Measurements from ENCODE around the gene FZD7. TPM values are rescaled to one million over a fixed set of nuclear protein-coding genes. Genes with fewer than 3 reads are reported as not detected.

The FZD7 gene
- total and polyA plus RNA-seq, 4 donors = 3.9 to 31.7 (median 8.3) TPM

GRCh38 chr2:202054679-202055078 is 21.0 kb downstream of the FZD7 start:
- Histone ChIP-seq H3K4me1 (ENCODE audit: control insufficient read depth in 5 of 5, insufficient read depth in 5 of 5, low read length in 5 of 5) (peaks cover 0 to 10% (median 0%) of the 10 kb centered on the region in 5 donors), H3K9ac (ENCODE audit: insufficient read depth in 1 of 2, low read length in 2 of 2) (no peak overlapping the region), H3K9me3 (ENCODE audit: control insufficient read depth in 4 of 4, insufficient read depth in 3 of 4, low read length in 3 of 4) (no peaks in the 10 kb centered on the region), H3K27ac (ENCODE audit: low read depth in 1 of 2, low read length in 1 of 2) (no peak overlapping the region), H3K27me3 (ENCODE audit: control insufficient read depth in 3 of 3, insufficient read depth in 3 of 3, low read length in 2 of 3) (no peaks in the 10 kb centered on the region), H3K36me3 (ENCODE audit: control insufficient read depth in 4 of 4, insufficient read depth in 4 of 4, low read length in 4 of 4) (no peaks in the 10 kb centered on the region), H3K4me3 (no peak overlapping the region)
- no peak for TF ChIP-seq CTCF (IDR thresholded peaks at IDR 0.05; ENCODE audit: control extremely low read depth, extremely low read depth)
- DNase-seq = no peak
- WGBS, 2 donors = 64 to 78% methylated on average over 3 of the region's 3 CpGs
- ATAC-seq (ENCODE audit: insufficient read depth, low FRiP score) = no peak

- DNase-seq (peak in 2 of 3 donors; percentile 37 to 42), ATAC-seq (ENCODE audit: insufficient read depth, low FRiP score) (no peak)
- WGBS, 2 donors = 25 to 28% methylated on average over 2 of the region's 2 CpGs
- Histone ChIP-seq H3K4me3 (no peak overlapping the region), H3K4me1 (ENCODE audit: control insufficient read depth in 5 of 5, insufficient read depth in 5 of 5, low read length in 5 of 5) (peaks cover 0 to 7% (median 0%) of the 10 kb centered on the region in 5 donors), H3K36me3 (ENCODE audit: control insufficient read depth in 4 of 4, insufficient read depth in 4 of 4, low read length in 4 of 4) (no peaks in the 10 kb centered on the region), H3K9me3 (ENCODE audit: control insufficient read depth in 4 of 4, insufficient read depth in 3 of 4, low read length in 3 of 4) (no peaks in the 10 kb centered on the region), H3K9ac (ENCODE audit: insufficient read depth in 1 of 2, low read length in 2 of 2) (no peak overlapping the region), H3K27ac (ENCODE audit: low read depth in 1 of 2, low read length in 1 of 2) (no peak overlapping the region), H3K27me3 (ENCODE audit: control insufficient read depth in 3 of 3, insufficient read depth in 3 of 3, low read length in 2 of 3) (no peaks in the 10 kb centered on the region)
- no peak for TF ChIP-seq CTCF (IDR thresholded peaks at IDR 0.05; ENCODE audit: control extremely low read depth, extremely low read depth)
These were observed 23.0 kb downstream of the FZD7 start for GRCh38 chr2:202056611-202057010.

GRCh38 chr2:202060218-202060617 is 26.6 kb downstream of the FZD7 start:
- 92 to 95% methylated on average over 3 of the region's 3 CpGs for WGBS, 2 donors
- no peaks in the 10 kb centered on the region for H3K9me3 ChIP-seq (ENCODE audit: control insufficient read depth in 4 of 4, insufficient read depth in 3 of 4, low read length in 3 of 4)
- no peak overlapping the region for H3K9ac ChIP-seq (ENCODE audit: insufficient read depth in 1 of 2, low read length in 2 of 2)
- H3K27me3 ChIP-seq (ENCODE audit: control insufficient read depth in 3 of 3, insufficient read depth in 3 of 3, low read length in 2 of 3) = no peaks in the 10 kb centered on the region
- no peak for TF ChIP-seq CTCF (IDR thresholded peaks at IDR 0.05; ENCODE audit: control extremely low read depth, extremely low read depth)
- H3K4me3 ChIP-seq = no peak overlapping the region
- H3K4me1 ChIP-seq (ENCODE audit: control insufficient read depth in 5 of 5, insufficient read depth in 5 of 5, low read length in 5 of 5) = peaks cover 0 to 20% (median 10%) of the 10 kb centered on the region in 5 donors
- no peak overlapping the region for H3K27ac ChIP-seq (ENCODE audit: low read depth in 1 of 2, low read length in 1 of 2)
- ATAC-seq (ENCODE audit: insufficient read depth, low FRiP score) = no peak
- no peaks in the 10 kb centered on the region for H3K36me3 ChIP-seq (ENCODE audit: control insufficient read depth in 4 of 4, insufficient read depth in 4 of 4, low read length in 4 of 4)
- DNase-seq = no peak

GRCh38 chr2:202061695-202062094 is 28.0 kb downstream of the FZD7 start:
- Histone ChIP-seq H3K4me1 (ENCODE audit: control insufficient read depth in 5 of 5, insufficient read depth in 5 of 5, low read length in 5 of 5) (peaks cover 0 to 20% (median 10%) of the 10 kb centered on the region in 5 donors), H3K36me3 (ENCODE audit: control insufficient read depth in 4 of 4, insufficient read depth in 4 of 4, low read length in 4 of 4) (no peaks in the 10 kb centered on the region), H3K27me3 (ENCODE audit: control insufficient read depth in 3 of 3, insufficient read depth in 3 of 3, low read length in 2 of 3) (no peaks in the 10 kb centered on the region), H3K9me3 (ENCODE audit: control insufficient read depth in 4 of 4, insufficient read depth in 3 of 4, low read length in 3 of 4) (no peaks in the 10 kb centered on the region), H3K4me3 (no peak overlapping the region), H3K27ac (ENCODE audit: low read depth in 1 of 2, low read length in 1 of 2) (no peak overlapping the region), H3K9ac (ENCODE audit: insufficient read depth in 1 of 2, low read length in 2 of 2) (no peak overlapping the region)
- WGBS, 2 donors = 96 to 98% methylated on average over 2 of the region's 2 CpGs
- ATAC-seq (ENCODE audit: insufficient read depth, low FRiP score) (no peak), DNase-seq (no peak)
- no peak for TF ChIP-seq CTCF (IDR thresholded peaks at IDR 0.05; ENCODE audit: control extremely low read depth, extremely low read depth)
